ENCODE data around the gene ATP12A.

The ATP12A gene

DNA sequence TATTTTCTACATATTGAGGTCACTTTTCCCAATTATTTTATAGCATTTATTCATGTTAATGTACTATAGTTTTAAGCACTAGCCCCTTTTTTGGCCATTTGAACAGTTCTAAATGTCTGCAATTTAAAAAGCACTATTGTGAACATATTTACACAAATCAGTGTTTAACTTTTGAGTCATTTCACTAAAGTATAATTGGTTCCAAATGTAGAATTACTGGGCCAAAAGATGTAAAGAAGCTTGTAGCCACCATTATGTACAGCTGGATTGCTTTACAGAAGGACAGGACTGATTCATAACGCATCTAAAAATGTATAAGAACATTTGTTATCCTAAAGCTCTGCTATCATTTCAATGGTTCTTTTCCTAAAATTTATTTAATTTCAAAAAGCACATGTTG lies 16.6 kb upstream of the ATP12A start:
- DNase-seq (ENCODE audit: low spot score) = no peak

DNA sequence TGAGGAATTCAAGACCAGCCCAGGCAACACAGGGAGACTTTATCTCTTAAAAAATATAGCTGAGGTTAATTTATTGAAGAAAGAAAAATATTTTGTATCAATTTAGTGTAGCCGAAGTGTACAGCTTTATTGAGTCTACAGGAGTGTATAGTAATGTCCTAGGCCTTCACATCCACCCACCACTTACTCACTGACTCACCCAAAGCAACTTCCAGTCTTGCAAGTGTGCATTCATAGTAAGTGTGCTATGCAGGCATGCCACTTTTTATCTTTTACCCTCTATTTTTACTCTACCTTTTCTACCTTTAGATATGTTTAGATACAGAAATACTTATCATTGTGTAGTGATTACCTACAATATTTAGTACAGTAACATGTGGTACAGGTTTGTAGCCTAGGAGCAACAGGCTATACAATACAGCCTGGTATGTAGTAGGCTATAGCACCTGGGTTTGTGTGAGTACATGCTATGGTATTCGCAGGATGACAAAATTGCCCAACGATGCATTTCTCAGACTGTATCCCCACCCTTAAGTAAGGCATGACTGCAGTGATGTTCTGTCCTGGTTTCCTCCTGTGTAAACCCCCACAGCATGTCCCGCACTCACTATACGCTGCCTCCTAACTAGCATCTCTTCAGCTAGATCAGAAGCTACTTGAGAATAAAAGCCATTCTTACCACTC lies 15.3 kb upstream of the ATP12A start:
- DNase-seq (ENCODE audit: low spot score) = no peak

DNA sequence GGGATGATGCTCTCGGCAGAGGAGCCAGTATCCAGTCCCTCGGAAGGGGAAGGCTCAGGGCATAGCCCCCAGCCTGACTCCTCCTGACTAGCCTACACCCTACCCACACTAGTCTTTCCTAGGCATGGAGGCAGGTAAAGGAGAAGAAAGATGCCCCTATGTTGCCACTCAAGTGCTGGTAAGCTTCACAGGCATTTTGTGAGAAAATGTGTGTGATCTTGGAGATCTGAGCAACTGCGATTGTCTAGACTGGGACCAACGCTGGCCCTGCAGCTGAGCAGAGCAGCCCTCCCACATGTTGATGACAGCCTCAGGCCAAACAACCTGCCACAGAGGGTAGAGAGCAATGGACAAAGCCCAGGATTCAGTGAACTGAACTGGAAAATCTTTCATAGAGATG lies 11.7 kb upstream of the ATP12A start:
- no peak for DNase-seq (ENCODE audit: low spot score)

DNA sequence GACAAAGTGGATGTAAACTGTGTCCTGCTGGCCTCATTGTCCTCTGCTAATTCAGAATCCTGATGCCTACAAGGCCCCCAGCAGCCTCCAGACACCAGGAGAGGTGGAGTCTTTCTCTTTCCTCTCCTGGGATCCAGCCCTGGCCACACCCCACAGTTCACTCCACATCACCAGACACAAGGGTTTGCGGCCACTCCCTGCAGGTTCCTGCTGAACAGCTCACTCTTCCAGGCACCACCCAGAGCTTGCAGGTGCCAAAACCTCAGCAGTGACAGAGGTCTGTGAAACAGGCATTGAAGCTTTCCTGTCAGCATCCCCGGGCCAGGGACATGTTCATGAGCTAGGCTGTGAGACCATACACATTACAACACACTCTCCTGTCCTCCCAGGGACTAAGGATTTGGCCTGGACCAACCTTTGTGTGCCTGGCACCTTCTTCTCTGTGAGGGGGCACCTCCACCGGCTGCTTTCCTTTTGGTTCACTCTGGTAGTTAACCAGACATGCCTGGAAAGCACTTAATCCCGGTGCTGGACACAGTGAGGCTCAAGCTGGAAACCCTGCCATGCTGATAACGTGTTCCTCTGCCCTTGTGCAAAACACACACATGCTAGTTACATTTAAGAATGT lies 11.1 kb upstream of the ATP12A start:
- no peak for DNase-seq (ENCODE audit: low spot score)

- no peak for DNase-seq (ENCODE audit: low spot score)
Observed at GRCh38 chr13:24670174-24670573, 10.0 kb upstream of the ATP12A start.

DNA sequence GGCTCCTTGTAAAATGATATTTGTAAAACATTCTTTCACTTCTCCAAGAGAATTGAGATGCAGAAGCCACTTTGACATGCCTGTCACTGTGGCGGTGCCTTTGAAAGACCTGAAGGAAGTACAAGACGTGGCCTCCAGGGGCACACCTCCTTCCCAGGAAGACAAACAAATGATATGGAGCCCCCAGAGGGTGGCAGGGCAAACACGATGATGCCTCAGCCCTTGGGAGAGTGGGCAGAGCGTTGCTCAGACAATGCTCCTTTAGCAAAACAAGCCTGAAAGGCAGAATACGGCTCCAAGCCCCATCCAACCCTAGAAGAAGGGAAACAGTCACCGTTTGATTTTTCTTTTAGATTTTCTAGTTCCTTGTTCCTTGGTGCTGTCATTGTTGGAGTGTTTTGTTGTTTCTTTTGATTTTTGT lies 9.2 kb upstream of the ATP12A start:
- no peak for DNase-seq (ENCODE audit: low spot score)

DNA sequence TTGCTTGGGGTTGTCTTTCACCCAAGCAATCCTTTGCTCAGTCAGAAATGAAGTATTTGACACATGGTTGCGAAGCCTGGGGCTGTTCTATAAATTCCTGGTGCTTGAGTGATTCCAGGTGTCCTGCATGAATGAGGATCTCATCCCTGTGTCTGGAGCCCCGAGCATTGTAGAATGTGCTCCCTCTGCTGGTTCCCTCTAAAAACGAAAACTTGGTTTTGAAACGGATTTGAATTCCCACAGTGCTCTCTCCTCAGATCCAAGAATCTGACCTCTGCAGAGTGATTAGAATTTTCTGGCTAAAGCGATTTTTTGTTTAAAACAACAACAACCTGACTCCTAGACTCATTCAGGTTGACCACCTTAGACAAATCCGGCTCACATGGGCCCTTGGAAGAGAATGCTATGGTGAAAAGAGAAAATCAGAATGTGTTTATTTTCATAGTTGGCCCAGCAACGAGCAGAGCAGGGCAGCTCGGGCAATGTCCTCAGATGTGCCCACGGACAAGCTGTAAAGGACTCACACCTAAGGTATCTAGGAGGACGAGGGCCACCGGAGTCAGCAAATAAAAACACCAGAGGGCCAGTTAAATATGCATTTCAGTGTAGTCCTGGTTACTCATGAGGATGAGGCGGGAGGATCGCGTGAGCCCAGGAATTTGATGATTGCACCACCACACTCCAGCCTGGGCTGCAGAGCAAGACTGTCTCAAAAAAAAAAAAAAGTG lies 8.7 kb upstream of the ATP12A start:
- DNase-seq (ENCODE audit: low spot score) = peak; percentile 43

GRCh38 chr13:24672141-24673132 lies 7.8 kb upstream of the ATP12A start:
- DNase-seq (ENCODE audit: low spot score) = no peak

DNA sequence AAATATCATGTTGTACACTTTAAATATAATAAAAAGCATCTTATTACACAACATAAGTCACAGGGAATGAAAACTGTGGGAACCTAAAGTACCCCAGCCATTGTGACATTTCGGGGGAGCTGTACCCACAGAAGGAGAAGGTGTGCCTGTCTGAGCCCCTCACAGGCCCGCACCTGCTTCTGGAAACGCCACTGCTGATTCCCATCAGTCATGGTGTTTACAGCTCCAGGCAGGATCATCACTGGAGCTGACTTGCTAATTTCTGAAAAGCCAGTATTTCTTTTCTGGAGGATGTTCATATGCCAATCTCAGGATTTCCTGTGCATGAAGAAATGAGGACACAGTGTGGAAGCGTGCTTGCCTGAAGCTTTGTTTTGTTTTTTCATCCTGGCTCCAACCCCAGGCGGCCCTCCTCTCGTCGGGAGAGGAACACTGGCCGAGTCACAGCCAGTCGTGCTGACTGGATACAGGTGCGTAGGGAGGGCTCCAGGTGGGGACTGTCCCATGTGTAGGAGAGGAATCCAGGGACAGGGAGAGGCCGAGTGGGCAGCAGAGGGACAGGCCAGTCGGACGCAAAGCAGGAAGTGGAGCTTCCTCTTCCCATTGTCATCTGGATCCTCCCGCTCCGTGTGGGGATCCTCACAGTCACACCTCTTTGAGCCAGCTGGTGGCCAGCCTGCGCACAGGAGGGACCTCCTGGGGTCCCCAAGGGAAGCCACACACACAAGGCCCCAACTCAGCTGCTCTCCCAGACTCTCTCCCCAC lies 4.2 kb upstream of the ATP12A start:
- DNase-seq (ENCODE audit: low spot score) = no peak

DNA sequence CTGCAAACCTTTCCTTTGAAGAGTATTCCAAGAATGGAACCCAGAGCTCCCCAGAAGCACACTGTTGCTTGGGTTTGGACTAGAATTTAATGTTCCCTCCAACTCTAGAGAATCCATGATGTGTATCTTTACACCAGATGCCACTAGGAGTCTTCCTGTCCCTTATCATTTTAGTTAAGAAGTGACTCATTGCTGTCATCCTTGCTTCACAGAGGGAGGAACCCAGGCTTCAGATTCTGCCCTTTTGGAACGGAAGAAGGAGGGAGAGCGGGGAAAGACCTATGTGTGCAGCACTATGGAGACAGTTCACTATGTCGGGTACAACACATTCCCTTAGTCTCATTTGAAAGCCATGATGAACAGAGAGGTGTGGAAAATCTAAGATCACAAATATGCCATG lies 2.1 kb upstream of the ATP12A start:
- DNase-seq (ENCODE audit: low spot score) = no peak

DNA sequence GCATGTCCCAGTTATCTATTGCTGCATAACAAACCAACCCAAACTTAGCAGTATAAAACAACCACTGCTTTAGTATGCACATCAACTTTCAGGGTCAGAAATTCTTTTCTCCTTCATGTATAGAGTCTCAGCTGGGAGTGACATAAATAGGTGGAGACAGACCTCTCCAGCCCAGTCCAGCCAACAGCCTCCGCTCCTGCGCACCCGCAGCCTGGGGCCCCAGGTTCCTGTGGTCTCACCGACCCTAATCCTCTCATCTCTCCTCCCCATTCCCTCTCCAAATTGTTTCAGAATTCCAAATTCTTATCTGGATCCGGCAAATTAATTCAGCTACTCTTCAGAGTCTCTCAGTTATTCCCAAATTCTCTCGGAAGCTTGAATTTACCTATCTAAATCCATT lies 522 bp upstream of the ATP12A start:
- DNase-seq (ENCODE audit: low spot score) = no peak

- DNase-seq (ENCODE audit: low spot score) = no peak
Observed at GRCh38 chr13:24680921-24681604, 855 bp downstream of the ATP12A start.

- DNase-seq (ENCODE audit: low spot score) = no peak
Observed at GRCh38 chr13:24681930-24682329, 1.7 kb downstream of the ATP12A start.

DNA sequence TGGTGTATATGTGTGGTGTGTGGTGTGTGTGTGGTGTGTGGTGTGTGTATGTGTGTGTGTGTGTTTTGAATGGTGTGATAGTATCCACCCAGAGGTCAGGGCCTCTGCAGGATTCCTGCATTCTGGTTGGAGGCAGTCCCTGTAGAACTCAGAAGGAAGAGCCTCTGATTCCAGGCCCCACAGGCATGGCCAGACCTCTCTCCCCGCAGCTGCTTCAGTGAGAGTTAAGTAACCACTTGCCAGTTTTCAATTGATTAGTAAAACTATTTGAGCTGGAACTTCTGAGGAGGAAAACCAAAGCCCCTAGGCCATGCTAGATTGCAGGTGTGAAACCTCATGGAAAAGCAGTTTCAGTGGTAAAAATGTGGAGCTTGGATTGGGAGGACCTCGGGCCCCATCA lies 2.1 kb downstream of the ATP12A start:
- DNase-seq (ENCODE audit: low spot score) = no peak

DNA sequence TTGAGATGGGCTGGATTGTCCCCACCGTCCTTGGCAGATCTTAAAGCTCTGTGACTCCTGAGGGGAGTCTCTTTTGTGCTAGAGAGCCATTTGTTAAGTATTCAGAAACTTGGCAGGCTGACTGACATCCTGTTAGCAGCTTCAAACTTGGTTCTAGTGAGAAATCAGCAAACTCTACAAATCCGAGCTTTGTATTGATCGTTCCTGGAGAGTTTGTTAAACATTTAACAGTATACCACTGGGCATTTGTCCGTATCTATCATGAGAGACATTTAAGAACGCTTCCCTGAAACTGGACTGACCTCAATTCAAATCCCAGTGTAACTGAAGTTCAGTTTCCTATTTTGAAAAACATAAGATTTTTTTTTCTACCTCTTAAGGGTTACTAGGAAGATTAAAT lies 3.1 kb downstream of the ATP12A start:
- DNase-seq (ENCODE audit: low spot score) = no peak

- peak; percentile 55 for DNase-seq (ENCODE audit: low spot score)
Observed at GRCh38 chr13:24683838-24684599, 3.8 kb downstream of the ATP12A start.

DNA sequence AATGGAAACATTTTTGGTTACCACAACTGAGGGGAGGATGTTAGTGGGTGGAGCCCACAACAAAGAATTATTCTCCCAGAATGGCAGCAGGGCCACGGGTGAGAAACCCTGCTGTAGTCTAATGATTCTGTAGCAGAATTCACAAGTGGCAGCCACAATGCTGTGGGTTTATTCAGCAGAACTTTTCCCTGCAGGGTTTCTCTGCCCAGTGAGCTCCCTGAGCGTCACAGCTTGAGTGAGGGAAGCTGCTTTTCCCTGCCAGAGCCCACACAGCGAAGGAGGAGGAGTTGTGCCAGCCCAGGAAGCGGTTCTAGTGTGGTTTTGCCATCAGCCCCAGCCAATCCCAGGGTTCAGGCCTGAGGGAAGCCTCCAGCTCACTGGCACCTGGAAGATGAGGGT lies 4.4 kb downstream of the ATP12A start:
- peak; percentile 21 for DNase-seq (ENCODE audit: low spot score)

GRCh38 chr13:24685314-24685713 lies 5.1 kb downstream of the ATP12A start:
- DNase-seq (ENCODE audit: low spot score) = no peak

GRCh38 chr13:24687611-24688010 lies 7.4 kb downstream of the ATP12A start:
- DNase-seq (ENCODE audit: low spot score) = no peak

DNA sequence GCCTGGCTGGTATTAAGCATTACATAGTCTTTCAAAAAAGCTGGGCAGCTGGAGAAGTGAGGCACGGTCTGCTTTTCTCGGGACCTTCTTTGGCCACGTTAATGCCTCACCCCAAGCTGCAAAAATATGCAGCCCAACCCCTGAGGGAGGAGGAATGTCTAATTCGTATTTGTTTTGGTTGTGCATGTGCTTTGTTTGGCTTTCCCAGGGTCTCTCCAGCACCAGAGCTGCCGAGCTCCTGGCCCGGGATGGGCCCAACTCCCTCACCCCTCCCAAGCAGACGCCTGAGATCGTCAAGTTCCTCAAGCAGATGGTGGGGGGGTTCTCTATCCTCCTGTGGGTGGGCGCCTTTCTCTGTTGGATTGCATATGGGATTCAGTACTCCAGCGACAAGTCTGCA lies 7.9 kb downstream of the ATP12A start:
- no peak for DNase-seq (ENCODE audit: low spot score)
